NB4 (cell line): ENCODE measurements around the gene RNF20.

Experiments used
- POLR2A ChIP-seq: IDR thresholded peaks from 2 replicates; pipeline ENCODE4 v1.6.1; 2011; ENCODE audit warnings: mild to moderate bottlenecking; ENCODE audit not compliant: insufficient read length; ENCODE audit errors: extremely low read depth
- TF ChIP-seq, protein P1 (sequence below): IDR thresholded peaks from one replicate; pipeline ENCODE4 v1.5.1; 2012; ENCODE audit warnings: low read depth, low read length

- TF ChIP-seq, protein P1, sequence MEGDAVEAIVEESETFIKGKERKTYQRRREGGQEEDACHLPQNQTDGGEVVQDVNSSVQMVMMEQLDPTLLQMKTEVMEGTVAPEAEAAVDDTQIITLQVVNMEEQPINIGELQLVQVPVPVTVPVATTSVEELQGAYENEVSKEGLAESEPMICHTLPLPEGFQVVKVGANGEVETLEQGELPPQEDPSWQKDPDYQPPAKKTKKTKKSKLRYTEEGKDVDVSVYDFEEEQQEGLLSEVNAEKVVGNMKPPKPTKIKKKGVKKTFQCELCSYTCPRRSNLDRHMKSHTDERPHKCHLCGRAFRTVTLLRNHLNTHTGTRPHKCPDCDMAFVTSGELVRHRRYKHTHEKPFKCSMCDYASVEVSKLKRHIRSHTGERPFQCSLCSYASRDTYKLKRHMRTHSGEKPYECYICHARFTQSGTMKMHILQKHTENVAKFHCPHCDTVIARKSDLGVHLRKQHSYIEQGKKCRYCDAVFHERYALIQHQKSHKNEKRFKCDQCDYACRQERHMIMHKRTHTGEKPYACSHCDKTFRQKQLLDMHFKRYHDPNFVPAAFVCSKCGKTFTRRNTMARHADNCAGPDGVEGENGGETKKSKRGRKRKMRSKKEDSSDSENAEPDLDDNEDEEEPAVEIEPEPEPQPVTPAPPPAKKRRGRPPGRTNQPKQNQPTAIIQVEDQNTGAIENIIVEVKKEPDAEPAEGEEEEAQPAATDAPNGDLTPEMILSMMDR: peak; percentile 56
- no peak for TF ChIP-seq POLR2A
Measured at GRCh38 chr9:101530076-101530711, 3.5 kb upstream of the RNF20 start.
